ENCODE data around the gene ATP8A2.

- TF ChIP-seq CTCF (IDR thresholded peaks at IDR 0.05) (no peak), POLR2AphosphoS5 (IDR thresholded peaks at IDR 0.05; ENCODE audit: low read depth, low read length) (no peak), TCF7L2 (IDR thresholded peaks at IDR 0.05; ENCODE audit: low read depth, low read length) (no peak), REST (IDR thresholded peaks at IDR 0.05; ENCODE audit: insufficient read depth in 1 of 2, low read depth in 2 of 2, low read length in 1 of 2) (no peak)
Observed at GRCh38 chr13:25739376-25739775, 367.6 kb downstream of the ATP8A2 start.

Measured in Panc1 (cell line).